ENCODE measurements around the gene RABEP2.

GRCh38 chr16:28875134-28876018, 49.7 kb downstream of the RABEP2 start:
- no peak for TF ChIP-seq CTCF (conservative IDR thresholded peaks at IDR 0.05; ENCODE audit: low read depth, low read length)
- no peak for TF ChIP-seq EZH2 (IDR thresholded peaks at IDR 0.05; ENCODE audit: low read length, unreplicated experiment)
- TF ChIP-seq EZH2phosphoT487 (IDR thresholded peaks at IDR 0.05; ENCODE audit: borderline replicate concordance, low read length), result no peak

Measured in PC-3 (cell line).